Peyer's patch (tissue), 4 donors: ENCODE measurements around the gene CMTM7.

Experiments
- POLR2A ChIP-seq, 2 donors: fragments of 450-650 bp; IDR thresholded peaks; one replicate each; pipeline ENCODE4 v1.5.1; 2017; ENCODE audit warnings: antibody characterized with exemption in 2 of 2, mild to moderate bottlenecking in 2 of 2, moderate library complexity in 2 of 2
- TF ChIP-seq, protein P1 (sequence below), 6 experiments: fragments of 450-650 bp in 4 of 6; fragments of 200-600 bp in 2 of 6; sonication (generic) in 1 of 6; IDR thresholded peaks; one replicate each; pipeline ENCODE4 v1.5.1; 2017 to 2019; ENCODE audit warnings: antibody characterized with exemption in 6 of 6, mild to moderate bottlenecking in 3 of 6, moderate library complexity in 1 of 6

- TF ChIP-seq, protein P1, sequence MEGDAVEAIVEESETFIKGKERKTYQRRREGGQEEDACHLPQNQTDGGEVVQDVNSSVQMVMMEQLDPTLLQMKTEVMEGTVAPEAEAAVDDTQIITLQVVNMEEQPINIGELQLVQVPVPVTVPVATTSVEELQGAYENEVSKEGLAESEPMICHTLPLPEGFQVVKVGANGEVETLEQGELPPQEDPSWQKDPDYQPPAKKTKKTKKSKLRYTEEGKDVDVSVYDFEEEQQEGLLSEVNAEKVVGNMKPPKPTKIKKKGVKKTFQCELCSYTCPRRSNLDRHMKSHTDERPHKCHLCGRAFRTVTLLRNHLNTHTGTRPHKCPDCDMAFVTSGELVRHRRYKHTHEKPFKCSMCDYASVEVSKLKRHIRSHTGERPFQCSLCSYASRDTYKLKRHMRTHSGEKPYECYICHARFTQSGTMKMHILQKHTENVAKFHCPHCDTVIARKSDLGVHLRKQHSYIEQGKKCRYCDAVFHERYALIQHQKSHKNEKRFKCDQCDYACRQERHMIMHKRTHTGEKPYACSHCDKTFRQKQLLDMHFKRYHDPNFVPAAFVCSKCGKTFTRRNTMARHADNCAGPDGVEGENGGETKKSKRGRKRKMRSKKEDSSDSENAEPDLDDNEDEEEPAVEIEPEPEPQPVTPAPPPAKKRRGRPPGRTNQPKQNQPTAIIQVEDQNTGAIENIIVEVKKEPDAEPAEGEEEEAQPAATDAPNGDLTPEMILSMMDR (IDR thresholded peaks at IDR 0.05), result no peak
- no peak for TF ChIP-seq POLR2A (IDR thresholded peaks at IDR 0.05)
Measured at GRCh38 chr3:32450992-32451659, 59.5 kb downstream of the CMTM7 start.
